Uterus (tissue), 2 donors: ENCODE data around the gene SHC4.

Source experiments
- POLR2A ChIP-seq, 2 donors: fragments of 450-650 bp; IDR thresholded peaks; one replicate each; pipeline ENCODE4 v1.6.1; 2016; ENCODE audit warnings: antibody characterized with exemption in 2 of 2, mild to moderate bottlenecking in 1 of 2, moderate library complexity in 1 of 2
- TF ChIP-seq, protein P1 (sequence below), 4 experiments: fragments of 200-600 bp in 2 of 4; fragments of 450-650 bp in 2 of 4; sonication (generic) in 2 of 4; IDR thresholded peaks; one replicate each; pipeline ENCODE4 v1.5.1; 2016 to 2019; ENCODE audit warnings: antibody characterized with exemption in 4 of 4, mild to moderate bottlenecking in 2 of 4, moderate library complexity in 1 of 4

DNA sequence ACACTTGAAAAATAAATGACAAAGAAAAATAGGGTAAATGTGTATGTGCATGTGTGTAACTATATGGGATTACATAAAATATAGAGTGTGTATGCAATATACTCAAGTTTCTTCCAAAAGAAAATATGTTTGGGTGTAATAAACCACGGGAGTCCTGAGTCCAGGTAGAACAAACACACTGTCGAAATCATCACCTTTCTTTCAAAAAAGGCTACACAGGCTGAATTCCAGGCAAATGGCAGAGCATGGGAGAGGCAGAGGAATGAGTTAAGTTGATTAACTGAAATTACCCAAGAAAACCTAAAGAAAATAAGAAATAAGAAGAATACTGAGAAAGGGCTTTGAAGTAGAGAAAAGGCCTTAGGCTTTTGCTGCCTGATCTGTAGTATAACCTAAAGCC is 179.0 kb downstream of the SHC4 start:
- TF ChIP-seq, protein P1, sequence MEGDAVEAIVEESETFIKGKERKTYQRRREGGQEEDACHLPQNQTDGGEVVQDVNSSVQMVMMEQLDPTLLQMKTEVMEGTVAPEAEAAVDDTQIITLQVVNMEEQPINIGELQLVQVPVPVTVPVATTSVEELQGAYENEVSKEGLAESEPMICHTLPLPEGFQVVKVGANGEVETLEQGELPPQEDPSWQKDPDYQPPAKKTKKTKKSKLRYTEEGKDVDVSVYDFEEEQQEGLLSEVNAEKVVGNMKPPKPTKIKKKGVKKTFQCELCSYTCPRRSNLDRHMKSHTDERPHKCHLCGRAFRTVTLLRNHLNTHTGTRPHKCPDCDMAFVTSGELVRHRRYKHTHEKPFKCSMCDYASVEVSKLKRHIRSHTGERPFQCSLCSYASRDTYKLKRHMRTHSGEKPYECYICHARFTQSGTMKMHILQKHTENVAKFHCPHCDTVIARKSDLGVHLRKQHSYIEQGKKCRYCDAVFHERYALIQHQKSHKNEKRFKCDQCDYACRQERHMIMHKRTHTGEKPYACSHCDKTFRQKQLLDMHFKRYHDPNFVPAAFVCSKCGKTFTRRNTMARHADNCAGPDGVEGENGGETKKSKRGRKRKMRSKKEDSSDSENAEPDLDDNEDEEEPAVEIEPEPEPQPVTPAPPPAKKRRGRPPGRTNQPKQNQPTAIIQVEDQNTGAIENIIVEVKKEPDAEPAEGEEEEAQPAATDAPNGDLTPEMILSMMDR (IDR thresholded peaks at IDR 0.05) = no peak
- TF ChIP-seq POLR2A (IDR thresholded peaks at IDR 0.05) = no peak
